ENCODE measurements around the gene CRADD. TPM values are rescaled to one million over a fixed set of nuclear protein-coding genes. Genes with fewer than 3 reads are reported as not detected.

The CRADD gene
- polyA plus RNA-seq, 1 of the 3 experiments (the other 2 are of a cell fraction) = 13.6 TPM

- POLR2A ChIA-PET = no interaction called here
- DNase-seq = no peak
- TF ChIP-seq IRF3 (IDR thresholded peaks at IDR 0.05; ENCODE audit: low read depth, low read length) = no peak
- no peak for TF ChIP-seq RXRA (IDR thresholded peaks at IDR 0.05; ENCODE audit: borderline replicate concordance, low read depth)
- TF ChIP-seq GABPA (IDR thresholded peaks at IDR 0.05; ENCODE audit: low read depth) = no peak
- no peak for TF ChIP-seq FOSL2 (IDR thresholded peaks at IDR 0.05; ENCODE audit: borderline replicate concordance, low read depth)
- TF ChIP-seq FOXM1 (IDR thresholded peaks at IDR 0.05; ENCODE audit: low read depth) = no peak
- no peak for TF ChIP-seq CHD2 (IDR thresholded peaks at IDR 0.05; ENCODE audit: low read length, partially characterized antibody)
- no peak for TF ChIP-seq ZBTB33 (IDR thresholded peaks at IDR 0.05; ENCODE audit: borderline replicate concordance, low read depth)
- TF ChIP-seq RAD21 (IDR thresholded peaks at IDR 0.05; ENCODE audit: low read length) = no peak
- TF ChIP-seq POLR2AphosphoS5 (IDR thresholded peaks at IDR 0.05; ENCODE audit: low read depth, low read length) = no peak
- no peak for TF ChIP-seq MAX (IDR thresholded peaks at IDR 0.05; ENCODE audit: low read depth)
- no peak for TF ChIP-seq ELF1 (IDR thresholded peaks at IDR 0.05)
- no peak for TF ChIP-seq CTCF (IDR thresholded peaks at IDR 0.05)
- TF ChIP-seq PBX3 (IDR thresholded peaks at IDR 0.05) = no peak
- no peak for TF ChIP-seq TAF1 (IDR thresholded peaks at IDR 0.05; ENCODE audit: borderline replicate concordance, low read depth, low read length)
- TF ChIP-seq SIN3A (IDR thresholded peaks at IDR 0.05; ENCODE audit: borderline replicate concordance, low read depth, low read length) = no peak
- no peak for TF ChIP-seq RCOR1 (IDR thresholded peaks at IDR 0.05; ENCODE audit: low read length)
- no peak overlapping the region for H3K4me2 ChIP-seq
- H3K27ac ChIP-seq (ENCODE audit: low read depth in 2 of 2, low read length in 1 of 2) = peak overlapping the region in 1 of 2 experiments; percentile 40; a peak in 2 of 4 replicates
- H2AFZ ChIP-seq (ENCODE audit: low read depth) = no peak overlapping the region
- H3K9ac ChIP-seq = no peak overlapping the region
- WGBS (ENCODE audit: low lambda C conversion rate) = 92% methylated on average over 6 of the region's 6 CpGs
- no peaks in the 10 kb centered on the region for H4K20me1 ChIP-seq (ENCODE audit: insufficient read depth)
- CTCF ChIA-PET = interaction anchor here (3.2 kb wide), 1 partner anchor 351 kb away, joined by 18 read pairs; no protein-coding TSS in a partner anchor
- H3K4me3 ChIP-seq (ENCODE audit: low read depth in 2 of 2, low read length in 1 of 2) = no peak overlapping the region
- no peaks in the 10 kb centered on the region for H3K27me3 ChIP-seq (ENCODE audit: insufficient read depth)
- no peaks in the 10 kb centered on the region for H3F3A ChIP-seq (replicated peaks; ENCODE audit: insufficient read depth)
- no peaks in the 10 kb centered on the region for H3K9me3 ChIP-seq
- no peaks in the 10 kb centered on the region for H3K9me2 ChIP-seq
- no peaks in the 10 kb centered on the region for H3K79me2 ChIP-seq (ENCODE audit: insufficient read depth)
- H3K36me3 ChIP-seq (replicated peaks in 1 of 2; ENCODE audit: control insufficient read depth in 1 of 2, insufficient read depth in 2 of 2, low read length in 1 of 2) = no peaks in the 10 kb centered on the region
- H3K4me1 ChIP-seq (ENCODE audit: control insufficient read depth in 1 of 2, insufficient read depth in 2 of 2, low read depth in 1 of 2, low read length in 1 of 2) = peaks cover 0 to 11% of the 10 kb centered on the region in 2 experiments; a peak in 2 of 4 replicates
These were observed 72.9 kb downstream of the CRADD start for GRCh38 chr12:93750056-93750455.
